Hindlimb muscle (tissue), 1 donor: Measurements from ENCODE around the gene PDXK. TPM values are rescaled to one million over a fixed set of nuclear protein-coding genes. Genes with fewer than 3 reads are reported as not detected.
"Not testable (repeated sequence)": the region's sequence is repeated elsewhere in the genome, so short reads cannot be mapped to it uniquely, and the experiment has no call there.

Experiments
- DNase-seq: peaks from one replicate; pipeline ENCODE4 v3.0.0-alpha.2; 2013
- polyA plus RNA-seq: library from polyadenylated mRNA; unstranded; fragments of 120-200 nt; gene quantifications from one replicate; pipeline ENCODE4 v1.2.1, GENCODE V29; 2013; ENCODE audit not compliant: insufficient read length

The PDXK gene
- polyA plus RNA-seq, result 24.8 TPM

DNA sequence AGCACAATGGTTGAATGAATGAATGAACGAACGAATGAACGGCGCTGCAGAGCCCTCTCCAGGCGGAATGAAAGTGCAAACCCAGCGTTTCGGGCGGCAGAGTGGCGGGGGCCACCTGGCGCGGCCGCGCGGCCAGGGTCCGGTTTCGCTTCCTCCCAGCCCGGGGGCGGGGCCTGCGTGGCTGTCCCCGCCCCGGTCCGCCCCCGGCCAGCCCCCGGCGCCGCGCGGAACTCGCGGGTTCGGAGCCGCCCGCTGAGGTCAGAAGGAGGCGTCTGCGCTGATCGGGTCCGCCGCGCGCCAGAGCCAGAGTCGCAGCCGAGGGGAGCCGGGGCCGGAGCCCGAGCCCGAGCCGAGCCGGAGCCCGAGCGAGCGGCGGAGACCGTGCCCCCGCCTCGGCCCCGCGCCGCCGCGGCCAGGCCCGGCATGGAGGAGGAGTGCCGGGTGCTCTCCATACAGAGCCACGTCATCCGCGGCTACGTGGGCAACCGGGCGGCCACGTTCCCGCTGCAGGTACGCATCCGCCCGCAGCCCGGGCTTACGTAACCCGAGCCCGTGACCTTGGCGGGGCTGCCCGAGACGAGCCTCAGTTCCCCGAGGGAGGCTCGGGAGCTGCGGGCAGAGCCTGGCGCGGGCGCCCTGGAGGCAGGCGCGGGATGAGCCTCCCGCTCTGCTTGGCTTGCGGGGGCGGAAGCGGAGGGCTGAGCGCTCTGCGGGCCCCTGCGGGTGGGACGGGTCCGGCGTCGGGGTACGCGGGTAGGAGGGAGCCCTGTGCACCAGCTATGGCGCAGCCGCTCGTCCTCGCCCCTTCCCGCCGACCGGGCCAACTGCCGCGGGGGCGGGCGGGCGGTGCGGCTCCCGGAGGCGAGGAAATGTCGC, at the start of gene PDXK:
Gene PDXK (plus strand): TSS at position 258 of the 876 bp plus-strand sequence. CDS start 166 bp downstream, at position 424.
- DNase-seq, result peak; percentile 91

GRCh38 chr21:43669828-43670605, 48.9 kb upstream of the PDXK start:
- no peak for DNase-seq

- no peak for DNase-seq
Observed at GRCh38 chr21:43675871-43676270, 43.1 kb upstream of the PDXK start.

- no peak for DNase-seq
Observed at GRCh38 chr21:43676391-43676790, 42.5 kb upstream of the PDXK start.

- no peak for DNase-seq
Observed at GRCh38 chr21:43679951-43680350, 39.0 kb upstream of the PDXK start.

DNA sequence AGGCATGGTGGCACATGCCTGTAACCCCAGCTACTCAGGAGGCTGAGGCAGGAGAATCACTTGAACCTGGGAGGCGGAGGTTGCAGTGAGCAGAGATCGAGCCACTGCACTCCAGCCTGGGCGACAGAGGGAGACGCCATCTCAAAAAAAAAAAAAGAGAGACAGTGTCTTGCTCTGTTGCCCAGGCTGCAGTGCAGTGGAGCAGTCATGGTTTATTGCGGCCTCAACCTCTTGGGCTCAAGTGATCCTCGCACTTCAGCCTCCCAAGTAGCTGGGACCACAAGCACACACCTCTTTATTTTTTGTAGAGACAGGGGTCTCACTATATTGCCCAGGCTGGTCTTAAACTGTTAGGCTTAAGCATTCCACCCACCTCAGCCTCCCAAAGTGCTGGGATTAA, 38.5 kb upstream of the PDXK start:
- not testable (repeated sequence) for DNase-seq

GRCh38 chr21:43681650-43682049, 37.3 kb upstream of the PDXK start:
- DNase-seq, result no peak

GRCh38 chr21:43684424-43684823, 34.5 kb upstream of the PDXK start:
- no peak for DNase-seq

GRCh38 chr21:43686811-43687565, 31.9 kb upstream of the PDXK start:
- DNase-seq, result no peak

DNA sequence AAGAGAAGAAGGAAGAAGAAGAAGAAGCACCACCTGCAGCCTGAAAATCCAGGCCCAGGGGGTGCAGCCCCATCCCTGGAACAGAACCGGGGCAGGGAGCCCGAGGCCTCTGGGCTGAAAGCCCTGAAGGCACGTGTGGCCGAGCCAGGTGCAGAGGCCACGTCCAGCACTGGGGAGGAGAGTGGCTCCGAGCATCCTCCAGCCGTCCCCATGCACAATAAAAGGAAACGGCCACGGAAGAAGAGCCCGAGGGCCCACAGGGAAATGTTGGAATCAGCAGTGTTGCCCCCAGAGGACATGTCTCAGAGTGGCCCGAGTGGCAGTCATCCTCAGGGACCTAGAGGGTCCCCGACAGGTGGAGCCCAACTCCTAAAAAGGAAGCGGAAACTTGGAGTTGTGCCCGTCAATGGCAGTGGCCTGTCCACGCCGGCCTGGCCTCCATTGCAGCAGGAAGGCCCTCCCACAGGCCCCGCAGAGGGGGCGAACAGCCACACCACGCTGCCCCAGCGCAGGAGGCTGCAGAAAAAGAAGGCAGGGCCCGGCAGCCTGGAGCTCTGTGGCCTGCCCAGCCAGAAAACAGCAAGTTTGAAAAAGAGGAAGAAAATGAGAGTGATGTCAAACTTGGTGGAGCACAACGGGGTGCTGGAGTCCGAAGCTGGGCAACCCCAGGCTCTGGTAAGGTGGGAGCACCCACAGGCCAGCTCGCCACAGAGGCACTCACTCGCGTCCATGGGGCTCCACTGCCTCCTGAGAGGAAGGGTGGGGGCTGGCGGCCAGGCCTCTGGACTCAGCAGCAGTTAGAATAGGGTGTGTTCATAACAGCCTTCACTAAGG, 31.1 kb upstream of the PDXK start:
- DNase-seq, result no peak

DNA sequence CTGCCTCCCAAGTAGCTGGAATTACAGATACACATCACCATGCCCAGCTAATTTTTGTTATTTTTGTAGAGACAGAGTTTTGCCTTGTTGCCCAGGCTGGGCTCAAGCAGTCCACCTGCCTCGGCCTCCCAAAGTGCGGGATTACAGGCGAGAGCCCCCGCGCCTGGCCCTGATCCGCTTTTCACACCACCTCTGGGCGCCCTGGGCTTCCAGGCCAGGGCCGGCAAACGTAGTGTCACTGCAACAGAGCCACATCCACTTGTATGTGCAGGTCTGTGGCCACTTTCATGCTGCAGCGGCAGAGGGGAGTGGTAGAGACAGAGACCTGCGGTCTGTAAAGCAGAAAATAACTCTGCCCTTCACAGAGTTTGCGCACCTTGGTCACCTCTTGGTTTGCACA, 30.0 kb upstream of the PDXK start:
- DNase-seq, result no peak

GRCh38 chr21:43689556-43690337, 29.2 kb upstream of the PDXK start:
- no peak for DNase-seq

GRCh38 chr21:43690346-43690745, 28.6 kb upstream of the PDXK start:
- no peak for DNase-seq

DNA sequence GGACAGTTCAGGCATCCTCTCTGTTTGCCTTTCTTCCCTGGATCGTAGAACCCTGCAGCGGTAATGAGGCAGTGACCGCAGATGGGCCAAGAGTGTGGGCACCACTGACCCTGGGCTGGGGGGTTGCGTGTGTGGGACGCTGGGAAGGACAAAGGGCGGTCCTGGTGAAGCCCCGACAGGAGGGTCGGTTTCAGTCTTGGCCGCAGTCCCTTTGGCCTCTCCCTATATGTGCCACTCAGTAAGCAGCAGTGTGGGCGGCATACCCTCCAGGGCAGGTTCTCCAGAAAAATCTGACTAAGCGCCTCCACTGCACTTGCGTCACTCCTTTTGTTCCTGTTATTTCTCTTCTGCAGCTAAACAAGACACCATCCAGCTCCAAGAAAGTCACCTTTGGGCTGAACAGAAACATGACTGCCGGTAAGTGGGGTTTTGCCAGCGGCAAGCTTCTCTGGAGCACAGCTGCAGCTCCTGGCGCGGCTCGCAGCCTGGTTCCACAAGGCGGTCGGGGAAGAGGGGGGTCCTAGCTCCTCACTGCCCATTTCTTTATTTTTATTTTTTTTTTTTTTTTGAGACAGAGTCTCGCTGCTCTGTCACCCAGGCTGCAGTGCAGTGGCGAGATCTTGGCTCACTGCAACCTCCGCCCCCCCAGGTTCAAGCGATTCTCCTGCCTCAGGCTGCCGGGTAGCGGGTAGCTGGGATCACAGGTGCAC, 27.7 kb upstream of the PDXK start:
- no peak for DNase-seq

DNA sequence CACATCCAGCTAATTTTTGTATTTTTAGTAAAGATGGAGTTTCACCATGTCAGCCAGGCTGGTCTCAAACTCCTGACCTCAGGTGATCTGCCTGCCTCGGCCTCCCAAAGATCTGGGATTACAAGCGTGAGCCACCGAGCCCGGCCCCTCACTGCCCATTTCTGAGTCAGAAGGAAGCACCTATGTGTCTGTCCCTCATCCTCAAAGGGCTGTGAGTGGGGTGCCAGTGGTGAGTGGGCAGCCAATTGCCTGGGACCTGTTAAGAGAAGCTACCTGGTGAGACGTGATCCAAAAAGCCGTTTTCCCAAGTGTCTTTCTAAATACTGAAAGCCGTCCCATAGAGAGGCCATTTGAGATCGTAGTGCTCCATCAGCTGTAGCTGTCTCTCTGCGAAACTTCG, 27.1 kb upstream of the PDXK start:
- no peak for DNase-seq

- no peak for DNase-seq
Observed at GRCh38 chr21:43692949-43693348, 26.0 kb upstream of the PDXK start.

DNA sequence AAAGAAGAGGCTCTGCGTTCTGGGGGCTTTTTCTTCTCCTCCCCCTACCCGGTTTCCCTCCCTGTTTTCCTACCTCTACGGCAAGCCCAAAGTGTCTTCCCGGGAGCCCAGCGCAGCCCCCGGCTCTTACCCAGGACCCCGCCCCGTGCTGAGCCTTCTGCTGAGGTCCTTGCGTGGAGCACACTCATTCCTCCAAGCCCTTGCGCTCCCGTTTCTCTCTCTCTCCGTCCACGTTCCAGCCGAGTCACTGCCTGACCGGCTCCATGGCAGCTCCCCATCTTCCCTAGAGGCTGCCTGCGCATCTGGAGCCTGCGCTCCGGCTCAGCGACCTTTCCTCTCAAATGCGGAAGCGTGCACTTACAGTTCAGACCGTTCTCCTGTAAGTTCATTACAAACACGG, 24.9 kb upstream of the PDXK start:
- no peak for DNase-seq

GRCh38 chr21:43694437-43695079, 24.4 kb upstream of the PDXK start:
- DNase-seq, result no peak

DNA sequence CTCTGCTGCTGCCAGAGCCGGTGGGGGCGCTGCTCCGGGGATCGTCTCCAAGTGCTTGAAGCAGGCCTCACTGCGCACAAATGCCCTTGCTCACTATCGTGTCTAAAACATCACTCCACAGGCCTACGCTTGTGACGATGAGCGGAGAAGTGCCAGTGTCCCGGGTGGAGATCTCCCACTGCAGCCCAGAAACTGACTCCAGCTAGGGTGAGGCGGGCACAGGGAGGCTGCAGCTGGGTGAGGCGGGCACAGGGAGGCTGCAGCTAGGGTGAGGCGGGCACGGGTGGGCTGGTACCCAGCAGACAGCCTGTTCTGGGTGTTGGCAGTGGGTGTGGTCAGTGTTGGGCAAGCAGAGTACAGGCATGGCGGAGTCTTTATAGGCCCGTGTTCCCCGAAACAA, 22.7 kb upstream of the PDXK start:
- no peak for DNase-seq
